ENCODE measurements around the gene UNC13C.

Gene UNC13C

GRCh38 chr15:53979051-53979788 lies 979 bp downstream of the UNC13C start:
- Histone ChIP-seq H3K4me3 (ENCODE audit: low read depth, low read length) (no peak overlapping the region), H3K27ac (ENCODE audit: low read depth, low read length) (no peak overlapping the region), H3K36me3 (ENCODE audit: insufficient read depth, low read length) (no peaks in the 10 kb centered on the region), H3K27me3 (ENCODE audit: insufficient read depth, low read length) (peaks cover 20% of the 10 kb centered on the region), H3K79me2 (ENCODE audit: control insufficient read depth, insufficient read depth, low read length, unreplicated experiment) (no peaks in the 10 kb centered on the region), H2AFZ (ENCODE audit: low read length, unreplicated experiment) (no peak overlapping the region), H3K4me1 (ENCODE audit: control insufficient read depth, insufficient read depth, low read length, unreplicated experiment) (no peaks in the 10 kb centered on the region)

- no peaks in the 10 kb centered on the region for H3K36me3 ChIP-seq (ENCODE audit: insufficient read depth, low read length)
- H3K27ac ChIP-seq (ENCODE audit: low read depth, low read length), result no peak overlapping the region
- H3K27me3 ChIP-seq (ENCODE audit: insufficient read depth, low read length), result peaks cover 20% of the 10 kb centered on the region
- H2AFZ ChIP-seq (ENCODE audit: low read length, unreplicated experiment), result no peak overlapping the region
- no peaks in the 10 kb centered on the region for H3K79me2 ChIP-seq (ENCODE audit: control insufficient read depth, insufficient read depth, low read length, unreplicated experiment)
- H3K4me3 ChIP-seq (ENCODE audit: low read depth, low read length), result no peak overlapping the region
- no peaks in the 10 kb centered on the region for H3K4me1 ChIP-seq (ENCODE audit: control insufficient read depth, insufficient read depth, low read length, unreplicated experiment)
Measured at GRCh38 chr15:53980021-53980420, 1.8 kb downstream of the UNC13C start.

GRCh38 chr15:53982071-53982680 lies 3.9 kb downstream of the UNC13C start:
- Histone ChIP-seq H3K79me2 (ENCODE audit: control insufficient read depth, insufficient read depth, low read length, unreplicated experiment) (no peaks in the 10 kb centered on the region), H3K27ac (ENCODE audit: low read depth, low read length) (no peak overlapping the region), H2AFZ (ENCODE audit: low read length, unreplicated experiment) (no peak overlapping the region), H3K27me3 (ENCODE audit: insufficient read depth, low read length) (peaks cover 20% of the 10 kb centered on the region), H3K4me1 (ENCODE audit: control insufficient read depth, insufficient read depth, low read length, unreplicated experiment) (no peaks in the 10 kb centered on the region), H3K4me3 (ENCODE audit: low read depth, low read length) (no peak overlapping the region), H3K36me3 (ENCODE audit: insufficient read depth, low read length) (no peaks in the 10 kb centered on the region)

GRCh38 chr15:53982876-53983275 lies 4.6 kb downstream of the UNC13C start:
- Histone ChIP-seq H3K27me3 (ENCODE audit: insufficient read depth, low read length) (peaks cover 15% of the 10 kb centered on the region), H3K4me3 (ENCODE audit: low read depth, low read length) (no peak overlapping the region), H3K36me3 (ENCODE audit: insufficient read depth, low read length) (no peaks in the 10 kb centered on the region), H3K79me2 (ENCODE audit: control insufficient read depth, insufficient read depth, low read length, unreplicated experiment) (no peaks in the 10 kb centered on the region), H2AFZ (ENCODE audit: low read length, unreplicated experiment) (no peak overlapping the region), H3K4me1 (ENCODE audit: control insufficient read depth, insufficient read depth, low read length, unreplicated experiment) (no peaks in the 10 kb centered on the region), H3K27ac (ENCODE audit: low read depth, low read length) (no peak overlapping the region)

GRCh38 chr15:53984221-53984620 lies 6.0 kb downstream of the UNC13C start:
- Histone ChIP-seq H3K79me2 (ENCODE audit: control insufficient read depth, insufficient read depth, low read length, unreplicated experiment) (no peaks in the 10 kb centered on the region), H3K4me1 (ENCODE audit: control insufficient read depth, insufficient read depth, low read length, unreplicated experiment) (no peaks in the 10 kb centered on the region), H3K27me3 (ENCODE audit: insufficient read depth, low read length) (peaks cover 2% of the 10 kb centered on the region; the same call in 1 of the 2 replicates), H3K4me3 (ENCODE audit: low read depth, low read length) (no peak overlapping the region), H3K36me3 (ENCODE audit: insufficient read depth, low read length) (no peaks in the 10 kb centered on the region), H3K27ac (ENCODE audit: low read depth, low read length) (no peak overlapping the region), H2AFZ (ENCODE audit: low read length, unreplicated experiment) (no peak overlapping the region)

GRCh38 chr15:53985562-53985961 lies 7.3 kb downstream of the UNC13C start:
- no peaks in the 10 kb centered on the region for H3K27me3 ChIP-seq (ENCODE audit: insufficient read depth, low read length)
- no peaks in the 10 kb centered on the region for H3K4me1 ChIP-seq (ENCODE audit: control insufficient read depth, insufficient read depth, low read length, unreplicated experiment)
- H3K79me2 ChIP-seq (ENCODE audit: control insufficient read depth, insufficient read depth, low read length, unreplicated experiment), result no peaks in the 10 kb centered on the region
- no peaks in the 10 kb centered on the region for H3K36me3 ChIP-seq (ENCODE audit: insufficient read depth, low read length)
- no peak overlapping the region for H3K4me3 ChIP-seq (ENCODE audit: low read depth, low read length)
- no peak overlapping the region for H2AFZ ChIP-seq (ENCODE audit: low read length, unreplicated experiment)
- H3K27ac ChIP-seq (ENCODE audit: low read depth, low read length), result no peak overlapping the region

- Histone ChIP-seq H2AFZ (ENCODE audit: low read length, unreplicated experiment) (no peak overlapping the region), H3K27me3 (ENCODE audit: insufficient read depth, low read length) (no peaks in the 10 kb centered on the region), H3K4me3 (ENCODE audit: low read depth, low read length) (no peak overlapping the region), H3K36me3 (ENCODE audit: insufficient read depth, low read length) (no peaks in the 10 kb centered on the region), H3K27ac (ENCODE audit: low read depth, low read length) (no peak overlapping the region), H3K79me2 (ENCODE audit: control insufficient read depth, insufficient read depth, low read length, unreplicated experiment) (no peaks in the 10 kb centered on the region), H3K4me1 (ENCODE audit: control insufficient read depth, insufficient read depth, low read length, unreplicated experiment) (no peaks in the 10 kb centered on the region)
Measured at GRCh38 chr15:53987480-53987879, 9.2 kb downstream of the UNC13C start.

- H2AFZ ChIP-seq (ENCODE audit: low read length, unreplicated experiment), result no peak overlapping the region
- H3K27ac ChIP-seq (ENCODE audit: low read depth, low read length), result no peak overlapping the region
- H3K79me2 ChIP-seq (ENCODE audit: control insufficient read depth, insufficient read depth, low read length, unreplicated experiment), result no peaks in the 10 kb centered on the region
- H3K36me3 ChIP-seq (ENCODE audit: insufficient read depth, low read length), result no peaks in the 10 kb centered on the region
- no peaks in the 10 kb centered on the region for H3K4me1 ChIP-seq (ENCODE audit: control insufficient read depth, insufficient read depth, low read length, unreplicated experiment)
- H3K27me3 ChIP-seq (ENCODE audit: insufficient read depth, low read length), result no peaks in the 10 kb centered on the region
- H3K4me3 ChIP-seq (ENCODE audit: low read depth, low read length), result no peak overlapping the region
Measured at GRCh38 chr15:54007256-54007655, 29.0 kb downstream of the UNC13C start.

GRCh38 chr15:54011656-54012055 lies 33.4 kb downstream of the UNC13C start:
- H3K79me2 ChIP-seq (ENCODE audit: control insufficient read depth, insufficient read depth, low read length, unreplicated experiment), result no peaks in the 10 kb centered on the region
- H2AFZ ChIP-seq (ENCODE audit: low read length, unreplicated experiment), result no peak overlapping the region
- no peak overlapping the region for H3K27ac ChIP-seq (ENCODE audit: low read depth, low read length)
- no peaks in the 10 kb centered on the region for H3K36me3 ChIP-seq (ENCODE audit: insufficient read depth, low read length)
- no peaks in the 10 kb centered on the region for H3K4me1 ChIP-seq (ENCODE audit: control insufficient read depth, insufficient read depth, low read length, unreplicated experiment)
- no peak overlapping the region for H3K4me3 ChIP-seq (ENCODE audit: low read depth, low read length)
- no peaks in the 10 kb centered on the region for H3K27me3 ChIP-seq (ENCODE audit: insufficient read depth, low read length)

- Histone ChIP-seq H3K27ac (ENCODE audit: low read depth, low read length) (no peak overlapping the region), H3K36me3 (ENCODE audit: insufficient read depth, low read length) (no peaks in the 10 kb centered on the region), H3K4me1 (ENCODE audit: control insufficient read depth, insufficient read depth, low read length, unreplicated experiment) (no peaks in the 10 kb centered on the region), H2AFZ (ENCODE audit: low read length, unreplicated experiment) (no peak overlapping the region), H3K27me3 (ENCODE audit: insufficient read depth, low read length) (no peaks in the 10 kb centered on the region), H3K4me3 (ENCODE audit: low read depth, low read length) (no peak overlapping the region), H3K79me2 (ENCODE audit: control insufficient read depth, insufficient read depth, low read length, unreplicated experiment) (no peaks in the 10 kb centered on the region)
Measured at GRCh38 chr15:54014067-54014655, 35.9 kb downstream of the UNC13C start.

GRCh38 chr15:54017251-54017650 lies 39.0 kb downstream of the UNC13C start:
- no peak overlapping the region for H3K27ac ChIP-seq (ENCODE audit: low read depth, low read length)
- H2AFZ ChIP-seq (ENCODE audit: low read length, unreplicated experiment), result no peak overlapping the region
- no peaks in the 10 kb centered on the region for H3K36me3 ChIP-seq (ENCODE audit: insufficient read depth, low read length)
- no peak overlapping the region for H3K4me3 ChIP-seq (ENCODE audit: low read depth, low read length)
- no peaks in the 10 kb centered on the region for H3K4me1 ChIP-seq (ENCODE audit: control insufficient read depth, insufficient read depth, low read length, unreplicated experiment)
- H3K27me3 ChIP-seq (ENCODE audit: insufficient read depth, low read length), result no peaks in the 10 kb centered on the region
- no peaks in the 10 kb centered on the region for H3K79me2 ChIP-seq (ENCODE audit: control insufficient read depth, insufficient read depth, low read length, unreplicated experiment)
